Measurements from ENCODE around the gene MAP1LC3A.

The MAP1LC3A gene

GRCh38 chr20:34531608-34532265, 26.8 kb upstream of the MAP1LC3A start:
- TF ChIP-seq CTCF (conservative IDR thresholded peaks at IDR 0.05; ENCODE audit: low read depth, low read length): no peak
- H3K4me3 ChIP-seq (ENCODE audit: low read depth, low read length): no peak overlapping the region
- no peak for DNase-seq (ENCODE audit: low read depth)

DNA sequence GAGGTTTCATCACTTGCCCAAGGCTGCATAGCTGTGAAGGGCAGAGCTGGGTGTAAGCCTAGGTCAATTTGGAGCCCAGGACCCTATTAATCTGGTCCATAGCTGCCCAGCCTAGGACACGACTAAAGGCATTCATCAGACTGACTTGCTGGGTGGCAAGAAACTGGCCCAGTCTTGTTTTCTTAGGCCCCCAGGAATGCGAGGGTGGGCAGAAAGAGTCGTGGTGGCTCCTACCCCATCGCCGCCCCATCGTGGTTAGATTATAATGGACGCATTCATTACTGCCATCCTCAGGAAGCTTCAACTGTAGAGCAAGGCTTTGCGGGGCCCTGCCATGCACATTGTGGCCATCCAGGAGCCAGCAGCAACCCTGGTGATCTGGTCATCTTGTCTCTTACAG, 26.2 kb upstream of the MAP1LC3A start:
- no peak for DNase-seq (ENCODE audit: low read depth)
- TF ChIP-seq CTCF (conservative IDR thresholded peaks at IDR 0.05; ENCODE audit: low read depth, low read length): no peak
- H3K4me3 ChIP-seq (ENCODE audit: low read depth, low read length): no peak overlapping the region

GRCh38 chr20:34532756-34533155, 25.8 kb upstream of the MAP1LC3A start:
- TF ChIP-seq CTCF (conservative IDR thresholded peaks at IDR 0.05; ENCODE audit: low read depth, low read length): no peak
- no peak for DNase-seq (ENCODE audit: low read depth)
- no peak overlapping the region for H3K4me3 ChIP-seq (ENCODE audit: low read depth, low read length)

DNA sequence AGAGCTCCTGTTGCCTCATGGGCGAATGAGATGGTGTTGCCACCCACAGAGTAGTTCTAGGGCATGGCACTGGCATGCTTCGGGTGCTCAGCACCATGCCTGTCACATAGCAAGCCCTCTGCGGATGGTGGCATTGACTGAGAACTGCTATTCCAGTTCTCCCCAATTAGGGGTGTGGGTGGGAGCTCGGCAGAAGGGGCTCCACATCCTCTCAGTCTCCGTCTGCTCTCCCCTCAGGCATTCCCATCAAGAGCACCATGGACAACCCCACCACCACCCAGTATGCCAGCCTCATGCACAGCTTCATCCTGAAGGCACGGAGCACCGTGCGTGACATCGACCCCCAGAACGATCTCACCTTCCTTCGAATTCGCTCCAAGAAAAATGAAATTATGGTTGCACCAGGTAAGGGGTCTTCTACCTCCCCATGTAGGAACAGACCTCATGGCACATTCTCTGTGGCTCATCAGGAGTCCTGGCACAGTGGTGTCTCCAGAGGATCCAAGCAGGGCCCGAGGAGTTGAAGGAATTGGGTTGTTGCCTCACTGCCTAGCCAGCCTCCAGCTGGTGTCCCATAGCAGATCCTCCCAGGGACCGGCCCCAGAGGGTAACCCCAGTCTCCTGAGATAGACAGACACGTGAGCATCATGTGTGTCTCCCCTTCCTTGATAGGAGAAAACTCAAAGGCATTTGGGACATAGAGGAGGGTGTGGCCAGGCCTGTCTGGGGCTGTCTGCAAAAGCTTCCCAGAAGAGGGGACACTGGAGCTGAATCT, 23.9 kb upstream of the MAP1LC3A start:
- no peak overlapping the region for H3K4me3 ChIP-seq (ENCODE audit: low read depth, low read length)
- no peak for TF ChIP-seq CTCF (conservative IDR thresholded peaks at IDR 0.05; ENCODE audit: low read depth, low read length)
- DNase-seq (ENCODE audit: low read depth): no peak

- no peak for DNase-seq (ENCODE audit: low read depth)
- TF ChIP-seq CTCF (conservative IDR thresholded peaks at IDR 0.05; ENCODE audit: low read depth, low read length): no peak
- no peak overlapping the region for H3K4me3 ChIP-seq (ENCODE audit: low read depth, low read length)
These were observed 23.1 kb upstream of the MAP1LC3A start for GRCh38 chr20:34535301-34535840.

DNA sequence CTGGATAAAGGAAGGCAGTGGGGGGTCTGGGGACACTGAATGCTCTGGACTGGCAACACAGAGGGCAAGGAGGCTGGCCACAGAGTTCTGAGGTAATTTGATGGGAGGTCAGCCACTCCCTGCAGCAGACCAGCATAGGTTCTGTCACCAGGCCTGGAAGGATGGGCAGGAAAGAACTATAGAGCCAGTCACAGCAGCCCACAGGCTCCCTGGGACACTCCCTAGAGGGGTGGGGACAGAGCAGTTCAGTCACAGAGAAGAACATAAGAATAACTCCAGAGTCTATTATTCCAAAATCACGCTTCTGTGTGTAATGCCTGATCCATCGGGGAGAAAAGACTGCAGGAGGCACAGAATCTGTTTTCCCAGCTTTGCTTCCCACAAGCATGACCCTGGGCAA, 22.7 kb upstream of the MAP1LC3A start:
- no peak overlapping the region for H3K4me3 ChIP-seq (ENCODE audit: low read depth, low read length)
- no peak for DNase-seq (ENCODE audit: low read depth)
- no peak for TF ChIP-seq CTCF (conservative IDR thresholded peaks at IDR 0.05; ENCODE audit: low read depth, low read length)

Measured in choroid plexus epithelial cell (primary cell).